GM18858 (cell line): Measurements from ENCODE around the gene CAMKK1.
A peak's percentile ranks its signal among the peaks of the same experiment; 100 is the strongest.

ENCODE experiments used
- ATAC-seq: cut with Tn5 transposase; IDR thresholded peaks from one replicate; pipeline ENCODE4 v1.9.1; 2021; ENCODE audit not compliant: unreplicated experiment

Gene CAMKK1

DNA sequence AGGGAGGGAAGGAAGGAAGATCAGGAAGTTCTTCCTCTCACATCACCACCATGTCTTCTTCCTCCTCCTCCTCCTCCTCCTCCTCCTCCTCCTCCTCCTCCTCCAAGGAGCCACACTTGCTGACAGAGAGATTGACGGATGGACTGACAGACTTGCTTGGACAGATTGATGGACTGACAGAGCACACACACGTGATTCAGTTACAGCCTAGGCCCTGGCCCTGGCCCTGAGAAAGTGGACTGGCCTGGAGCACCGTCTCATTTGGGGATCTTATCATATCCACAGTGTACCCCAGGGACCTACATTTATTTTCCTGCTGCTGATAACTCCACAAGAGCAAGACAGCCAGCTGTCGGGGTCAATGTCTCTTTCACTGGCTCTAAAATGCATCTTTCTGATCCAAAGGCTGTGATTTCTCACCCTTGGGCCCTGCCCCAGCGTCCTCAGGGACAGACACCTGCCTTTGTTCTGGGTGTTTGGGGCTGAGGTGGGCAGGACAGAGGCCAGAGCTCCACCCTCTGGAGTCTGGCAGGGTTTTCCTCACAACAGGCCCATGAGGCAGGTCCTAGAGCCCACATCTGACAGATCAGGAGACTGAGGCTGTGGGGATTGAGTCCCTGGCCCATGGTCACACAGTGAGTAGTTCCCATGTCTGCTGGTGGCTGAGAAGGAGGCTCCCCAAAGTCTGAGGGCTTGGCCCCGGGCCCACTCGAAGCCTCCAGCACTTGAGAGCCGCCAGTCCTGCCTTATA, 25.7 kb upstream of the CAMKK1 start:
- ATAC-seq: no peak

DNA sequence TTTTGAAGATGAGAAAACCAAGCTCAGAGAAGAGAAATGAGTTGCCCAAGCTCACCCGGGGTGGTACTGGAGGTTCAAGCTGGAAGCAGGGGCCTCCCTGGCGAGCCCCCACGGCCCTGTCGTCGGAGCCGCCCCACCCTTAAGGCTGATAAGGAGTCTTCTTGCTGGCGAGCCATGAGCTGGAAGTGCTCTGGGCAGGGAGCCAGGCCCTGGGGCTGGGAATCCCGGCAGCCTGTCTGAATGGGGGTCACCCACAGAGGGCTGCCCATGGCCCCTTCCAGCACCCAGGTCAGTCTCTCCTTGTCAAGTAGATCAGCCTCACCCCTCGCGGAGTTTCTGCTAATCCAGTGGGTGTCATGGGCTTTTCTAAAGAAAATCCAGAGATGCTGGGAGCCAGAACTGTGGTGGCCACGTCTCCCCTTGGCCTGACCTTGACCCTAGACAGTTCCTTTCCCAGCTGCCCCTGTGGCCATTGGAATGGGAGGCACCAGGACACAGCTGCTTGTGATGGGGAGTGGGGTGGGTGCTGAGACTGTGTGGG, 24.6 kb upstream of the CAMKK1 start:
- ATAC-seq: no peak

DNA sequence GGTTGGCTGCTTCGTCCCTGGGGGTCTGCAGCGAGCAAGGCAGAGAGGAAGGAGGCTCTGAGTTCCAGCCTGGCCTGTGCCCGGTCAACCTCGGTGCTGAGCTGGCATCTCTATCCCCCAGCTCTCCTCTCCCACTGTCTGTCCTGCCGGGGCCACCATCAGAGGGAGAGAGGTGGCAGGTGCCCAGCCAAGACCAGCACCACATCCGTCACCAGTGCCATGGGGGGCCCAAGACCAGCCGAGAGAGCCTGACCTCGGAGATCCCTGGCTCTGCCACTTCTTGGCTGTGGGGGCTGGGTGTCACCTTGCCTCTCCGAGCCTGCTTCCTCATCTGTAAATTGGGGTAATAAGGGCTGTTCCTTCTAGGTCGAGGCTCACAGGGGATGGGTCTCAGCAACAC, 24.0 kb upstream of the CAMKK1 start:
- no peak for ATAC-seq

DNA sequence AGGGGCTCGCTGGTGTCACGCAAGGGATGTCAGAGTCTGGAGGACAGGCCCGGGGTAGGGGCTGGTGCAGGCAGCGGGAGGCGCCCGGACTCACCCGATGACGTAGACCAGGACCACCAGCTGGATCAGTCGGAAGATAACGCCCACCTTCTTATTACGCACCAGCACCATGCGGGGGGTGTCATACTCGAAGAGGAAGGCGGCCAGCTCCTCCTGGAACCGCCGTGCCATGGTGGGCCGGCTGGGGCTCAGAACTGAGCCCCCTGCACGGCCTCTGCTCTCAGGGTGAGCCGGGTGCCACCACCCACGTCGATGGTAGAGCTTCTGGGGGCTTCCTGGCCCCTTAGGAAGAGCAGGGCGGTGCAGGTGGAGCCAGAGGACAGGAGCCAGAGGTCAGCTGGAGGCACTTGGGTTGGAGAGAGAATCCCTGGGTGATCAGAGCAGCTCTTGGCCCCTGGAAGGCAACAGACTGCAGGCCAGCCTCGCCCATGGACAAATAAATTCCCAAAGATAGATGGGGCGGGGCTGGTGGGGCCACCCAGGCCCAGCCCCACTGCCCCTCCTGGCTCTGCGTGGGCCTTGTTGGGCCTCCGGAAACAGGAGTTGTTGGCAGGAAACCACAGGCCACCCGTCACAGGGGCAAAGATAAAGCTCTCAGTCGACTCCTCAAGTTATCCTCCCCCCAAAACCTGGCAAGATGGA, 23.3 kb upstream of the CAMKK1 start, which contains the start of gene P2RX1:
P2RX1 (minus strand) TSS at position 471 of the 702 bp plus-strand sequence; CDS start at position 231, 240 bp downstream.
- no peak for ATAC-seq

DNA sequence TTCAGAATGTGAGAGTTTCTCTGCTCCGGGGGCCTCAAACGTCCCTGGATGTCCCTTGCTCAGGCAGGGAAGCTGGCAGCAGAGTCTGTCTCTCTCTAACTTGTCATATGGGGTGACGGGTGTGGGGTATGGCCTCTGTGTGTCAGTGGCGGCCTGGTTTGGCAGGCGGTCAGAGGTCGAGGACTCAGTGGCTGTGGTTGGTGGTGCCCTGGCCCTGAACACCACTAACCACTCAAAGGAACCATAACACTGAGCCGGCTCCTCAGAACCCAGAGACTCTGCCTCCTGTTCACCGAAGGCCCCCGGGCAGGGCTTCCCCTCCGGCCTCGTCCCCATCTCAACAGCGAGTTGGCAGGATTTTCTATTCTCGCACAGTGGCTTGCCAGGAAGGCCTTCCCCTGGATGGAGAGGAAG, 22.7 kb upstream of the CAMKK1 start:
- no peak for ATAC-seq

DNA sequence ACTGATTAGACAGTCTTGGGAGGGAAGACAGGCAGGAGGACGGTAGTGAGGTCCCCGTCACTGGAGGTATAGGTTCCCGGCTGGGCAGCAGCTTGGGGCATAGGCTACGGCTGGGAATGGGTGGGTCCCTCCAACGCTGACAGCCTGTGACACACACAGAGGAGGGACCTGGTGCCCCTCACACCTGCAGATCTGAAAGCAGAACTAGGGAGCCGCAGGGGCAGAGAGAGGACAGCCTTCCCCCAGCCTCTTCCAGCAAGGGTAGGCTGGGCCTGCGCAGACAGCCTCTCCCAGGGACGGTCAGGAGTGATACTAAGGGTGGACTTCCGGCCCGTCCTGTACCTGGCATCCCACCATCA, 21.4 kb upstream of the CAMKK1 start:
- peak; percentile 41 for ATAC-seq

DNA sequence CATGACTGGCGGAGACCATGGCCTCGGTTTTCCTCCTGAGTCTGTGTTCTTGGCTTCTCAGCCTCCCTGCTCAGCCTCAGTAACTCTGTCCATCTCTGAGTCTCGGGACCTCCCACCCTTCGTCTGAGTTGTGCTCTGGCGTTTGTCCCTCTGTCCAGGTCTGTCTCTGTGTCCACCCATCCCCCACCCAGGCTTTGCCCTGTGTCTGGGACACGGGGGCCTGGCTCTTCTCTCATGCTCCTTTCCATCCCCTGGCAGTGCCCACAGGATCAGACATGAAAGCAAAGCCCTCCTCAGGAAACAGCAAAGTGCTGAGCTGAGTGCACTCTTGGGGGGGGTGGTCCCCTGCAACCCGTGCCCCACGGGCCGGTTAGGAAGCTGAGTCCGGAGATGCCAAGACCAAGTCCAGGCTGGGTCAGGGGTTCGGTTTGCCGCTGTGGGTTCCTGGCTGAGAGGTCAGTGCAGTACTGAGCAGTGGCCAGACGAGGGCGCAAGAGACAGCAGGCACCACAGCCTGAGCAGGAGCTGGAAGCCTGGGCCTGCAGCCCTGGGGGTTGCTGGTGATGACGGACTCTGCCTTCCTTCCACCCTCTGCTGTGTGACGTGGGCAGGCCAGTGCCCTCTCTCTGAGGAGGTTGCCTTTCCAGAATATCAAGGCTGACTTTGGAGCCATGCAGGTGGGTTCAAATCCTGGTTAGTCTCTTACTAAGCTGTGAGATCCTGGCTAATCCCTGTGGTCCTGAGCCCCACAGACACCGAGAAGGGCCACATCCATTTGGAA, 20.9 kb upstream of the CAMKK1 start:
- no peak for ATAC-seq

DNA sequence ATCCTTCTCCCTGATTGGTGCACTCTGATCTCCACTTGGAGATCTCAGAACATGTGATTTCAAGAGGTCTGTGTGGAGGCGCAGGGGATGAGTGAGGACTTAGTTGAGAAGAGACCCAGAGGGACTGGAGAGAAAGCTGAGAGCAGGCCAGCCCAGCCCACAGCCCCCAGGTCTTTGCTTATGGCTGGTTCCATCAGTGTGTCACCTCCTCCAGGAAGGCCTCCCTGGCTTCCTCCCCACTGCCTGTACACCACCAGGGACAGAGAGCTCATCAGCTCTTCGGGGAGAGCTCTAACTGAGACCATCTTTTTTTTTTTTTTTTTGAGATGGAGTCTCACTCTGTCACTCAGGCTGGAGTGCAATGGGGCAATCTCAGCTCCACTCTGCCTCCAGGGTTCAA, 20.0 kb upstream of the CAMKK1 start:
- ATAC-seq: no peak

DNA sequence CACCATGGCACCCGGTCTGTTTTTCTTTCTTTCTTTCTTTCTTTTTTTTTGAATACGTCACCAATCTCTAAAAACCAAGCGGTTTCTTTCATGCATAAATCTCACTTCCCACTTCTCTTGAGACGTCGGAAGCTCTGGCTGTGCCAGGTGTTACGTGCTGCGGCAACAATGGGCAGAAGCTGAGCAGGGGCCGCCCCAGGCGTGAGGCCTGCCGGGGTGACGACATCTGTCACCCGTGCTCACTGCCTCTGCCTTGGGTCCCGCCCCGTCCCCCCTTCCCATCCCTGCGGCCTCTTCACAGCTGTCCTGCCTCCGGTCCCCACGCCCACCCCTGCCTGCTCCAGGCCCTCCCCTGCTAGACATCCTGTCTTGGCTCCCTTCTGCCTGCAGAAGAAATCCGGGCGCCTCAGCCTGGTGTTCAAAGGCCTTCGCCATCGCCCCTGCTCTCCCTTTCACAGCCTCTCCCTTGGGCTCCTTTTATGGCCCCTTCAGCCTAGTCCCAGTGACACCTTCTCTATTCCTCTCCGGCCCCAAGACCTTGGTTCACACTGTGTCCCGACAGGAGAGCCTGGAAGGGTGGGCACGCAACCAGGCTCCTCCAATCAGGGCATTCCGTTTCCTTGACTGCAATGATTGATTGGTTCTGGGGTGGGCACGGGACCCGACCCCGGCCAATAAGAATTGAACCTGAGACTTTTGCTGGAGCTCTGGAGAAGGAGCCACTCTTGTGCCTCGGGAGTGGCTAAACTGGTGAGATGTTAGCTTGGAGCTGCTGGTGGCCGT, 18.6 kb upstream of the CAMKK1 start:
- peak; percentile 64 for ATAC-seq

DNA sequence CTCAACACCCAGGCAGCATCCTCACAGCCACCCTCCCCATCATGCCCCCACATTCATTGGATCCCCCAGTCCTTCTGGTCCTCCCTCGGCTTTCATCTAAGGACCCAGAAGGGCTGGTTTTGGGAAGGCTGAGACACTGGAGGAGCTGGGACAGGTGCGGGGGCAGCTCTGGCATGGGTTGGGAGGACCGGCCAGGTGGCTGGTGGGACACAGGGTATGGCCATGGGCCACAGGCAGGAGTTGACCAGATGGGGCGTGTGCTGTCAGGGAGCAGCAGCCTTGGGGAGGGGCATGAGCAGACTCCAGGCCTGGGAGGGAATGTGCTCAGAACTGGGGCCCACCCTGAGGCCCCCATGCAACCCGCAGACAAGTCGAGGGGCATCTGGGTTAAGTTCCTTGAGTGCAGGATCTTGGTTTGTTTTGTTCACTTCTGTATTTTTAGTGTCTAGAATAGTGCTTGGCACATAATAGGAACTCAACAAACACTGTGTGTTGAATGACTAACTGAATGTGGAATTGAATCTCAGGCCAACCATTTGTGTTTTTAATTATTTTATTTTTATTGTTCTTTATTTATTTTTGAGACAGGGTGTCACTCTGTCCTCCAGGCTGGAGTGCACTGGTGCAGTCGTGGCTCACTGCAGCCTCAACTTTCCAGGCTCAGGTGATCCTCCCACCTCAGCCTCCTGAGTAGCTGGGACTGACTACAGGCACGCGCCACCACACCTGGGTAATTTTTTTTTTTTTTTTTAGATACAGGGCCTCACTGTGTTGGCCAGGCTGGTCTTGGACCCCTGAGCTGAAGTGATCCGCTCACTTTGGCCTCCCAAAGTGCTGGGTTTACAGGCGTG, 17.8 kb upstream of the CAMKK1 start:
- no peak for ATAC-seq

DNA sequence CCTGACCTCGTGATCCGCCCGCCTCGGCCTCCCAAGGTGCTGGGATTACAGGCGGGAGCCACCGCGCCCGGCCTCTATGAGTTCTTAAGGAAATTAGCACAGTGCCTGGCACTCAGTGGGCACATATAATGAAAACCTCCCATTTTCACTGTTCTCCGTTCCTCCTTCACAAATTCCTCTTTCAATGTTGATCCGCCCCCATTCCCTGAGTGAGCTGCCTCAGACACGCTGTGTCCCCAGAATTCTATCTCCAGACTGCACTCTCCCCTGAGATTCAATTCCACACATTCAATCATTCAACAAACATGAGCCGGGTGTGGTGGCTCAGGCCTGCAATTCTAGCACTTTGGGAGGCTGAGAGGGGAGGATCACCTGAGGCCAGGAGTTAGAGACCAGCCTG, 16.4 kb upstream of the CAMKK1 start:
- ATAC-seq: no peak

DNA sequence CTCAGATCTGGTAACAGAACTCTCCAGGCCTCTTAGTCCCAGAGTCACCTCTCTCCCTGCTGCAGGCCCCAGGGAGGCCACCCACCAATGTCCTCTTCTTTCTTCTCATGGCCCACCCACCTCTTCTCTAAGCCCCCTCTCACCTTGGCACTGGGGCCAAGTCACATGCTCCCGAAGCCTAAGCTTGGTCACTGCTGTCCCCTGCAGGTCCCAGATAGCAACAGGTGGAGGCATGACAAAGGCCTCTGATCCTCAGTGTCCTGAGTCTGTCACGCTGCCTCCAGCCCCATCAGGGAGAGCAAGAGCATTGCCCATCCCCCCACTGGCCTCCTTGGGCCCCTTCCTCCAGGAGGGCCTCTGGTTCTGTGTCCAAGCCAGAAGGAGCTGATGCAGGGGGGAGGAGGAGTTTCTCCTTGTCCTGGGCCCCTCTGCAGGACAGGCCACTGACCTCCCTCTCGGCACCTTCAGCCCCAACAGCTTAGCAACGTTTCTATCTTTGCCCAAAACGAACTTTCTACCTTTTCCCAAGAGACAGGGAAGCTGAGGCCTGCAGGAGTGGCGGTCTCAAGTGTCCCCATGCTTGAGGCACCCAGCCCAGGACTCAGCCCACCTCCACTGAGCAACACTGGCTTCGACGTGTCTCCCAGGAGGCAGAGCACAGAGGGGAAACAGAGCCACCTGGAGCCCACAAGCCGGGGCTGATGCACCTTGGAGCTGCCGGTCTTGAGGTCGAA, 14.8 kb upstream of the CAMKK1 start:
- no peak for ATAC-seq

DNA sequence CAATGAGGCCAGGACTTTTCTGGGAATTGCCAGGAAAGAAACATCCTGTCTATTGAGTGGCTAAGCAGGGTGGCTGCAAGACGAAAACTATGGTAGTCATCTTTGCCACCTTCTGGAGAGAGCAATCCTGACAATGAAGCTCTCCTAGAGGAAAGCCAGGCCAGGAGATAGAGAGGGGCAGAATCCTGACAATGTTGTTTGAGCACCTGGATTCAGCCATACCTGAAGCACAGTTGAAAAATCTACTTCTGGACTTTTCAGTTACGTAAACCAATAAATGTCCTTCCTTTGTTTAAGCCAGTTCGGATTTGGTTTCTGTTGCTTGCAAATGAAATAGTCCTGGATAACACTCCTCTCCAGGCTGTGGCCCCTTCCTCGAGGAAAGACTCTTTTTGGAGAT, 14.0 kb upstream of the CAMKK1 start:
- ATAC-seq: no peak

DNA sequence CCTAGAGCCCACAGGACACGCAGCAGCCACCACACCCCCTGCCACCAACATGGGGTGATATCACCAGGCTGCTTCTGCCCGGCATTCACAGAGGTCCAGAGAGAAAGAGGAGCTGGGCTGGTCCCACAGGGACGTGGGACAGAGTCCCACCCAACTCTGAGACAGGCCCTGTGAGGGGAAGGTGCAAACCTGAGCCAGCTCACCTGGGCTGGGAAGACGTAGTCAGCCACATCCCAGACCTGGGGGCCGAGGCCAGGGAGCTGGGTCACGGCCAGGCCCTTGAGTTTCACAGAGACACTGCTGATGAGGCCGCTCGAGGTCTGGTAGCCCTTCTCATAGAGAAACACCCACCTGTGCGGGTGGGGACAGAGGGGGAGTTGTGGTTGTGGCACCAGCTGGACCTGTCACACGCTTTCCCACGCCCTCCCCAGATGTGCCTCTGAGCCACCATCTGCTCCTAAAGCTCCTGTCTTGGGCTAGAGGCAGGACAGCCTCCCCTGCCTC, 12.2 kb upstream of the CAMKK1 start:
- ATAC-seq: no peak

DNA sequence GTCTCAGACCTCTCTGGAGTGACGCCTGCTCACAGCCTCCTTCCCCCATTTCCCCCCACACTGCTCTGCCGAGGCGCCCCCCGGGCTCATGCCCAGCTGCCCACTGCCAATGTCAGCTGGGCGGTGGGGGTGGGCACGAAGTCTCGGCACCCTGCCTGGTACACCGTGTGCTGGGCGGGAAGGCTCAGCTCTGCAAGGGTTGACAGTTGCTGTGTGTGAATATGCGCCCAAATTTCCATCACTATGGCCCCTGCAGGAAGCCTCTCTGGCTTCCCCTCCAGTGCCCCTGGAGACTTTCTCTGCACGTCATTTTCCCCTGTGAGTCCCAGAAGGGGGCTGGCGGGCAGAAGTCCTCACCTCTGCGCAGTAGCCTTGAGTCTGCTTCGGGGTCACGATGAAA, 11.6 kb upstream of the CAMKK1 start:
- ATAC-seq: no peak

DNA sequence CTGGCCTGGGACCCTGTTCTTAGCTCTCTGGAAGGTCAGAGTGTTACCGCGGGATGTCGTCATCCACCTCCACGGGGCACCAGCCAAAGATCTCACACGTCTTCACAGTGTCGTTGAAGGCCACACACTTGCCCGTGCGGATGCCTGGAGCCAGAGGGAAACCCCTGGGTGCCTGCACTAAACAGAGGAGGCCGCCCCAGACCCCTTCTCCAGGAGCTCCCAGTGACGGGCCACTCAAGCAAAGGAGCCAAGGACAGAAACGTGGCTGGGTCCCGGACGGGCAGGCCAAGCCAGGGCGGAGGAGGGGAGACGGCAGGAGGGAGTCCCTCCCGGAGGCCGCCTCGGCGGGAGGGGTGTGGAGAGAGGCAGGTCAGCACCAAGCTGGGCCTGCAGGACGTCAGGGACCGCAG, 11.0 kb upstream of the CAMKK1 start:
- ATAC-seq: no peak

DNA sequence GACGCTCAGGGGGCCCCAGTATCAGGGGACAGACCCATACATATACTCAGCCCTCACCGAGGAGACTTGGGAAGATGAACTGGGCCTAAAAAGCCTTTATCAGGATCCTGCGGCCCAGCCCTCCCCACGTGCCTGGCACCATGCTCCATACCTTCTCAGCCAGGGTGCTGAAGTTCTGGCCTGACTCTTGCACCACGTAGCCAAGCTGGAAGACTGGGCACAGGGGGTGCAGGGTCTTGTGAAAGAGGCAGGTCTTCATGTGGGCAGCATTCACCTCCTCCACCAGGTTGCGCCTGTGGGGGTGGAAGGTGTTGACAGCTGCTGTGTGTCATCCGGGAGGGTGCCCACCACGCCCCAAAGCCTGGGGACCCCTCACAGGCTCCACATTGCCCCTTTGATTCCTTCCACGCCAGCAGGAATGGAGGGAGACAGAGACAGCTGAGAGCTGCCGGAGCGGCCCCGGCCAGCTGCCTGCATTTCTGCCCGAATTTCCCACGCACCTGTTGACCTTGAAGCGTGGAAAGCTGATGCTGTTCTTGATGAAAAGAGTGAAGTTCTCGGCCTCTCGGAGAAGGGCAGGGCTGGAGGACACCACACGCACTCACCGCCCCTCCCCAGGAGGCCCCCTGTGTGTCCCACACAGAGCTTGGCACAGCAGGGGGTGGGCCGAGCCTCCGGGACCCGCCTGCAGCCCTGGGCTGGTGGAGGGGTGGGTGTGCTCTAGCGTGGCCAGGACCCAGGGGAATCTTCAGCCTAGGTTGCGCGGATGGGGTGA, 10.4 kb upstream of the CAMKK1 start:
- ATAC-seq: no peak

DNA sequence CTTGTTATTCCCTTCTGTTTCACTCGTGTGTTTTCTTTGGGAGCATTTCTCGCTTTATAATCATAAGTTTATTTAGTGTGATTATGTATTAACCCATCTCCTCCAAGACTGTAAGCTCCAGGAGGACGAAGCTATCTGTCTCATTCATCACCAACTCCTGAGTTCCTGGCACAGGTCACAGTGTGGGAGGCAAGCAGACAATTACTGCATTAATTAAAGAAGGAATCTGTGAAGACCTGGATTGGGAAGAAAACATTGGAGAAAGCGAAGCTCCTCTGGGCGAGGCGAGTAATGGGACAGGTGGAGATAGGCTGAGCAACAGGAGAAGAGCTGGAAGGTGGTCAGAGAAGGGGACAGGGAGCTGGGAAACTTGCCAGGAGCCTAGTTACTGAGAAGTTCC, 7.8 kb upstream of the CAMKK1 start:
- ATAC-seq: no peak
